ENCODE data around the gene MAMLD1.

MAMLD1 gene

GRCh38 chrX:150504397-150505182, 141.5 kb downstream of the MAMLD1 start:
- H3K27me3 ChIP-seq (ENCODE audit: insufficient read depth, poor library complexity, severe bottlenecking): no peaks in the 10 kb centered on the region
- no peak overlapping the region for H3K27ac ChIP-seq (replicated peaks)
- TF ChIP-seq, protein P1, sequence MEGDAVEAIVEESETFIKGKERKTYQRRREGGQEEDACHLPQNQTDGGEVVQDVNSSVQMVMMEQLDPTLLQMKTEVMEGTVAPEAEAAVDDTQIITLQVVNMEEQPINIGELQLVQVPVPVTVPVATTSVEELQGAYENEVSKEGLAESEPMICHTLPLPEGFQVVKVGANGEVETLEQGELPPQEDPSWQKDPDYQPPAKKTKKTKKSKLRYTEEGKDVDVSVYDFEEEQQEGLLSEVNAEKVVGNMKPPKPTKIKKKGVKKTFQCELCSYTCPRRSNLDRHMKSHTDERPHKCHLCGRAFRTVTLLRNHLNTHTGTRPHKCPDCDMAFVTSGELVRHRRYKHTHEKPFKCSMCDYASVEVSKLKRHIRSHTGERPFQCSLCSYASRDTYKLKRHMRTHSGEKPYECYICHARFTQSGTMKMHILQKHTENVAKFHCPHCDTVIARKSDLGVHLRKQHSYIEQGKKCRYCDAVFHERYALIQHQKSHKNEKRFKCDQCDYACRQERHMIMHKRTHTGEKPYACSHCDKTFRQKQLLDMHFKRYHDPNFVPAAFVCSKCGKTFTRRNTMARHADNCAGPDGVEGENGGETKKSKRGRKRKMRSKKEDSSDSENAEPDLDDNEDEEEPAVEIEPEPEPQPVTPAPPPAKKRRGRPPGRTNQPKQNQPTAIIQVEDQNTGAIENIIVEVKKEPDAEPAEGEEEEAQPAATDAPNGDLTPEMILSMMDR (IDR thresholded peaks at IDR 0.05; ENCODE audit: insufficient read depth, low read length): no peak
- TF ChIP-seq SPI1 (IDR thresholded peaks at IDR 0.05; ENCODE audit: borderline replicate concordance, low read depth) (no peak), POLR2AphosphoS5 (IDR thresholded peaks at IDR 0.05; ENCODE audit: low read depth) (no peak), REST (IDR thresholded peaks at IDR 0.05; ENCODE audit: insufficient replicate concordance, low read depth) (no peak), GABPA (IDR thresholded peaks at IDR 0.05; ENCODE audit: low read depth) (no peak)
- no peak overlapping the region for H3K4me3 ChIP-seq (replicated peaks; ENCODE audit: insufficient read depth, low read length)
- no peak for DNase-seq (ENCODE audit: low read depth in 1 of 2, low spot score in 1 of 2)

GRCh38 chrX:150506020-150506419, 142.9 kb downstream of the MAMLD1 start:
- no peaks in the 10 kb centered on the region for H3K27me3 ChIP-seq (ENCODE audit: insufficient read depth, poor library complexity, severe bottlenecking)
- H3K27ac ChIP-seq (replicated peaks): no peak overlapping the region
- TF ChIP-seq, protein P1 (IDR thresholded peaks at IDR 0.05; ENCODE audit: insufficient read depth, low read length): no peak
- TF ChIP-seq GABPA (IDR thresholded peaks at IDR 0.05; ENCODE audit: low read depth): no peak
- TF ChIP-seq REST (IDR thresholded peaks at IDR 0.05; ENCODE audit: insufficient replicate concordance, low read depth): no peak
- TF ChIP-seq SPI1 (IDR thresholded peaks at IDR 0.05; ENCODE audit: borderline replicate concordance, low read depth): no peak
- no peak for TF ChIP-seq POLR2AphosphoS5 (IDR thresholded peaks at IDR 0.05; ENCODE audit: low read depth)
- no peak overlapping the region for H3K4me3 ChIP-seq (replicated peaks; ENCODE audit: insufficient read depth, low read length)
- no peak for DNase-seq (ENCODE audit: low read depth in 1 of 2, low spot score in 1 of 2)

- H3K27ac ChIP-seq (replicated peaks): no peak overlapping the region
- no peak overlapping the region for H3K4me3 ChIP-seq (replicated peaks; ENCODE audit: insufficient read depth, low read length)
- no peaks in the 10 kb centered on the region for H3K27me3 ChIP-seq (ENCODE audit: insufficient read depth, poor library complexity, severe bottlenecking)
- DNase-seq (ENCODE audit: low read depth in 1 of 2, low spot score in 1 of 2): no peak
- TF ChIP-seq GABPA (IDR thresholded peaks at IDR 0.05; ENCODE audit: low read depth) (no peak), SPI1 (IDR thresholded peaks at IDR 0.05; ENCODE audit: borderline replicate concordance, low read depth) (no peak), POLR2AphosphoS5 (IDR thresholded peaks at IDR 0.05; ENCODE audit: low read depth) (no peak), REST (IDR thresholded peaks at IDR 0.05; ENCODE audit: insufficient replicate concordance, low read depth) (no peak)
- TF ChIP-seq, protein P1 (IDR thresholded peaks at IDR 0.05; ENCODE audit: insufficient read depth, low read length): no peak
These were observed 143.4 kb downstream of the MAMLD1 start for GRCh38 chrX:150506486-150506885.
